NB4 (cell line): ENCODE data around the gene CHN1.

ENCODE experiments used
- CTCF ChIP-seq: IDR thresholded peaks from one replicate; pipeline ENCODE4 v1.5.1; 2012; ENCODE audit warnings: low read depth, low read length
- MAX ChIP-seq: IDR thresholded peaks from 2 replicates; pipeline ENCODE4 v1.6.1; 2011; ENCODE audit warnings: low read depth, low read length
- POLR2A ChIP-seq: IDR thresholded peaks from 2 replicates; pipeline ENCODE4 v1.6.1; 2011; ENCODE audit warnings: mild to moderate bottlenecking; ENCODE audit not compliant: insufficient read length; ENCODE audit errors: extremely low read depth

GRCh38 chr2:175001566-175001965 lies 3.6 kb downstream of the CHN1 start:
- TF ChIP-seq MAX: no peak
- TF ChIP-seq CTCF: no peak
- TF ChIP-seq POLR2A: no peak
